SK-N-SH (cell line): ENCODE data around the gene ZDHHC11B.
"Not testable (repeated sequence)": the region's sequence is repeated elsewhere in the genome, so short reads cannot be mapped to it uniquely, and the experiment has no call there.

Source experiments
- CTCF ChIP-seq: fragments of 200-600 bp; sonication (generic); IDR thresholded peaks from 2 replicates; pipeline ENCODE4 v1.6.1; 2017; ENCODE audit warnings: antibody characterized with exemption, mild to moderate bottlenecking, moderate library complexity
- MAX ChIP-seq: IDR thresholded peaks from 2 replicates; pipeline ENCODE4 v1.4.0; 2012; ENCODE audit warnings: low read depth
- TAF1 ChIP-seq: IDR thresholded peaks from 2 replicates; pipeline ENCODE4 v1.6.1; 2012; ENCODE audit warnings: low read depth, mild to moderate bottlenecking, low read length, moderate library complexity, borderline replicate concordance
- USF2 ChIP-seq: fragments of 150-350 bp; IDR thresholded peaks from 2 replicates; pipeline ENCODE4 v1.6.1; 2017; ENCODE audit warnings: antibody characterized with exemption, low read length, low read depth, borderline replicate concordance

GRCh38 chr5:680836-681235, 103.7 kb downstream of the ZDHHC11B start:
- TF ChIP-seq MAX, TAF1, CTCF, USF2: not testable (repeated sequence)
